DND-41 (cell line): ENCODE data around the gene EIF4E.

ENCODE experiments used
- EZH2 ChIP-seq: IDR thresholded peaks from 3 replicates; pipeline ENCODE4 v1.6.1; 2012; ENCODE audit warnings: borderline replicate concordance, low read depth, mild to moderate bottlenecking, moderate library complexity, low read length, inconsistent platforms; ENCODE audit not compliant: severe bottlenecking
- TF ChIP-seq, protein P1 (sequence below): IDR thresholded peaks from 2 replicates; pipeline ENCODE4 v1.5.1; 2012; ENCODE audit warnings: borderline replicate concordance, low read length, moderate library complexity, mild to moderate bottlenecking; ENCODE audit not compliant: poor library complexity, severe bottlenecking; ENCODE audit errors: extremely low read depth

DNA sequence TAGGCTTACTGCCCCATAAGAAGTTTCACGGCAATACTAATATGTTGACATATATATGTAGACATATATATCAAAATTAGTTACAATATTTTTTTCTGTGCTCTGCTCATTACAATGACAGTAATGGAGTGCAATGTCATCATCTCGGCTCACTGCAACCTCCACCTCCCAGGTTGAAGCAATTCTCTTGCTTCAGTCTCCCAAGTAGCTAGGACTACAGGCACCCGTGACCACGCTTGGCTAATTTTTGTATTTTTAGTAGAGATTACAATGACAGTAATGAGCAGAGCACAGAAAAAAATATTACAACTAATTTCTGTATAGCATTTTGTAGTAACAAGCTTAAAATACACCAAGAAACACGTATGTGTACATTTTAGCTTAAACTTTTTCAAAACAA is 7.6 kb downstream of the EIF4E start:
- TF ChIP-seq, protein P1, sequence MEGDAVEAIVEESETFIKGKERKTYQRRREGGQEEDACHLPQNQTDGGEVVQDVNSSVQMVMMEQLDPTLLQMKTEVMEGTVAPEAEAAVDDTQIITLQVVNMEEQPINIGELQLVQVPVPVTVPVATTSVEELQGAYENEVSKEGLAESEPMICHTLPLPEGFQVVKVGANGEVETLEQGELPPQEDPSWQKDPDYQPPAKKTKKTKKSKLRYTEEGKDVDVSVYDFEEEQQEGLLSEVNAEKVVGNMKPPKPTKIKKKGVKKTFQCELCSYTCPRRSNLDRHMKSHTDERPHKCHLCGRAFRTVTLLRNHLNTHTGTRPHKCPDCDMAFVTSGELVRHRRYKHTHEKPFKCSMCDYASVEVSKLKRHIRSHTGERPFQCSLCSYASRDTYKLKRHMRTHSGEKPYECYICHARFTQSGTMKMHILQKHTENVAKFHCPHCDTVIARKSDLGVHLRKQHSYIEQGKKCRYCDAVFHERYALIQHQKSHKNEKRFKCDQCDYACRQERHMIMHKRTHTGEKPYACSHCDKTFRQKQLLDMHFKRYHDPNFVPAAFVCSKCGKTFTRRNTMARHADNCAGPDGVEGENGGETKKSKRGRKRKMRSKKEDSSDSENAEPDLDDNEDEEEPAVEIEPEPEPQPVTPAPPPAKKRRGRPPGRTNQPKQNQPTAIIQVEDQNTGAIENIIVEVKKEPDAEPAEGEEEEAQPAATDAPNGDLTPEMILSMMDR, result no peak
- TF ChIP-seq EZH2, result no peak
